CD14-positive monocyte (primary cell): ENCODE data around the gene TMEM187. TPM values are rescaled to one million over a fixed set of nuclear protein-coding genes. Genes with fewer than 3 reads are reported as not detected.

Experiments
- DNase-seq, 3 donors: peaks; one replicate each; pipeline ENCODE4 v3.0.0-alpha.2; 2011 to 2022
- H2AFZ ChIP-seq: 2 replicates; pipeline ENCODE4 v1.6.0; 2012; ENCODE audit warnings: mild to moderate bottlenecking, low read depth, low read length, inconsistent platforms; ENCODE audit not compliant: insufficient read depth, poor library complexity, severe bottlenecking
- H3K27ac ChIP-seq, 2 donors: 1 replicate in 1 of 2; 2 replicates in 1 of 2; pipeline ENCODE4 v1.5.1; 2012 to 2013; ENCODE audit warnings: low read length in 2 of 2, control low read depth in 1 of 2, inconsistent platforms in 1 of 2, low read depth in 1 of 2, mild to moderate bottlenecking in 1 of 2
- H3K27me3 ChIP-seq, 2 donors: one replicate each; pipeline versions ENCODE4 v1.6.0 to v1.6.1; 2011 to 2013; ENCODE audit warnings: low read length in 2 of 2; ENCODE audit not compliant: control insufficient read depth in 2 of 2, insufficient read depth in 2 of 2
- H3K36me3 ChIP-seq, 2 donors: replicated peaks in 1 of 2; 1 replicate in 1 of 2; 2 replicates in 1 of 2; pipeline versions ENCODE4 v1.5.1 to v1.6.1; 2012 to 2013; ENCODE audit warnings: low read length in 2 of 2, control low read depth in 1 of 2, inconsistent platforms in 1 of 2, mild to moderate bottlenecking in 1 of 2; ENCODE audit not compliant: insufficient read depth in 2 of 2, control insufficient read depth in 1 of 2
- H3K4me1 ChIP-seq, 2 donors: 1 replicate in 1 of 2; 2 replicates in 1 of 2; pipeline versions ENCODE4 v1.5.1 to v1.6.1; 2012 to 2013; ENCODE audit warnings: low read length in 2 of 2, control low read depth in 1 of 2, inconsistent platforms in 1 of 2, mild to moderate bottlenecking in 1 of 2, moderate library complexity in 1 of 2; ENCODE audit not compliant: insufficient read depth in 2 of 2, control insufficient read depth in 1 of 2
- H3K4me2 ChIP-seq: replicated peaks from 2 replicates; pipeline ENCODE3; 2012; ENCODE audit warnings: low read length, moderate library complexity, mild to moderate bottlenecking; ENCODE audit not compliant: poor library complexity, severe bottlenecking; ENCODE audit errors: extremely low read depth
- H3K4me3 ChIP-seq, 3 experiments: fragments of 200-600 bp in 1 of 3; sonication (generic) in 1 of 3; replicated peaks in 1 of 3; 1 replicate in 2 of 3; 2 replicates in 1 of 3; pipeline ENCODE4 v1.5.1; 2011 to 2013; ENCODE audit warnings: low read length in 3 of 3, mild to moderate bottlenecking in 3 of 3, control low read depth in 2 of 3, low read depth in 2 of 3, inconsistent platforms in 1 of 3, moderate library complexity in 1 of 3
- H3K79me2 ChIP-seq: 2 replicates; pipeline ENCODE4 v1.6.0; 2012; ENCODE audit warnings: mild to moderate bottlenecking, control low read depth, inconsistent platforms, low read length, moderate library complexity; ENCODE audit not compliant: insufficient read depth
- H3K9ac ChIP-seq: 2 replicates; pipeline ENCODE4 v1.6.0; 2017; ENCODE audit warnings: low read length, mild to moderate bottlenecking; ENCODE audit not compliant: insufficient read depth, poor library complexity, severe bottlenecking
- H3K9me3 ChIP-seq, 2 donors: replicated peaks in 1 of 2; 1 replicate in 1 of 2; 2 replicates in 1 of 2; pipeline versions ENCODE4 v1.5.1 to v1.6.1; 2012 to 2013; ENCODE audit warnings: low read length in 2 of 2, control low read depth in 1 of 2; ENCODE audit not compliant: control insufficient read depth in 1 of 2, insufficient read depth in 1 of 2
- H4K20me1 ChIP-seq: 2 replicates; pipeline ENCODE4 v1.6.0; 2012; ENCODE audit warnings: mild to moderate bottlenecking, low read length, control low read depth, moderate library complexity; ENCODE audit not compliant: insufficient read depth
- H3K27ac Mint-ChIP-seq, 7 donors: one replicate each; pipeline ENCODE4 v1.8.0; 2020; ENCODE audit warnings: mild to moderate bottlenecking in 7 of 7, mixed read lengths in 7 of 7, moderate library complexity in 6 of 7, inconsistent platforms in 2 of 7
- H3K27me3 Mint-ChIP-seq, 3 donors: one replicate each; pipeline ENCODE4 v1.8.0; 2021 to 2022; ENCODE audit warnings: low read depth in 3 of 3, mild to moderate bottlenecking in 3 of 3, mixed read lengths in 3 of 3, moderate library complexity in 3 of 3, inconsistent platforms in 1 of 3
- H3K36me3 Mint-ChIP-seq, 2 donors: one replicate each; pipeline ENCODE4 v1.8.0; 2020; ENCODE audit warnings: mixed read lengths in 2 of 2, inconsistent platforms in 1 of 2, mild to moderate bottlenecking in 1 of 2
- H3K4me1 Mint-ChIP-seq: one replicate; pipeline ENCODE4 v1.8.0; 2020; ENCODE audit warnings: mild to moderate bottlenecking, mixed read lengths
- H3K4me3 Mint-ChIP-seq, 2 donors: one replicate each; pipeline ENCODE4 v1.8.0; 2020; ENCODE audit warnings: mild to moderate bottlenecking in 2 of 2, mixed read lengths in 2 of 2, moderate library complexity in 1 of 2
- H3K9me3 Mint-ChIP-seq, 7 donors: one replicate each; pipeline ENCODE4 v1.8.0; 2020 to 2022; ENCODE audit warnings: mixed read lengths in 7 of 7, mild to moderate bottlenecking in 6 of 7, moderate library complexity in 6 of 7, inconsistent platforms in 2 of 7
- WGBS: methylation state at CpG from one replicate; pipeline ENCODE4 v1.1.5; 2013; ENCODE audit warnings: missing lambda C conversion rate; ENCODE audit not compliant: insufficient coverage; 5-methylcytosine and 5-hydroxymethylcytosine counted together
- intact Hi-C, 2 donors: fragments of 100-400 bp; cut with micrococcal nuclease; formaldehyde crosslinking; loops; one replicate each; pipeline versions ENCODE4 v1.15.0 to v1.15.1; 2023
- polyA plus RNA-seq, 3 donors: library from polyadenylated mRNA; depleted of rRNA in 1 of 3; unstranded in 2 of 3; stranded (reverse) in 1 of 3; fragments of 300-500 nt in 2 of 3; fragments of >200 nt in 1 of 3; fragmentation: Illumina TruSeq in 2 of 3; gene quantifications; 1 replicate in 2 of 3; 2 replicates in 1 of 3; pipeline ENCODE4 v1.2.3, GENCODE V29; 2012 to 2021
- TF ChIP-seq, protein P1 (sequence below): fragments of 200-600 bp; IDR thresholded peaks from one replicate; pipeline ENCODE4 v1.8.0; 2022; ENCODE audit warnings: antibody characterized with exemption, mild to moderate bottlenecking

Gene TMEM187
- polyA plus RNA-seq, 3 donors: 2.8 to 10.3 (median 4.9) TPM

DNA sequence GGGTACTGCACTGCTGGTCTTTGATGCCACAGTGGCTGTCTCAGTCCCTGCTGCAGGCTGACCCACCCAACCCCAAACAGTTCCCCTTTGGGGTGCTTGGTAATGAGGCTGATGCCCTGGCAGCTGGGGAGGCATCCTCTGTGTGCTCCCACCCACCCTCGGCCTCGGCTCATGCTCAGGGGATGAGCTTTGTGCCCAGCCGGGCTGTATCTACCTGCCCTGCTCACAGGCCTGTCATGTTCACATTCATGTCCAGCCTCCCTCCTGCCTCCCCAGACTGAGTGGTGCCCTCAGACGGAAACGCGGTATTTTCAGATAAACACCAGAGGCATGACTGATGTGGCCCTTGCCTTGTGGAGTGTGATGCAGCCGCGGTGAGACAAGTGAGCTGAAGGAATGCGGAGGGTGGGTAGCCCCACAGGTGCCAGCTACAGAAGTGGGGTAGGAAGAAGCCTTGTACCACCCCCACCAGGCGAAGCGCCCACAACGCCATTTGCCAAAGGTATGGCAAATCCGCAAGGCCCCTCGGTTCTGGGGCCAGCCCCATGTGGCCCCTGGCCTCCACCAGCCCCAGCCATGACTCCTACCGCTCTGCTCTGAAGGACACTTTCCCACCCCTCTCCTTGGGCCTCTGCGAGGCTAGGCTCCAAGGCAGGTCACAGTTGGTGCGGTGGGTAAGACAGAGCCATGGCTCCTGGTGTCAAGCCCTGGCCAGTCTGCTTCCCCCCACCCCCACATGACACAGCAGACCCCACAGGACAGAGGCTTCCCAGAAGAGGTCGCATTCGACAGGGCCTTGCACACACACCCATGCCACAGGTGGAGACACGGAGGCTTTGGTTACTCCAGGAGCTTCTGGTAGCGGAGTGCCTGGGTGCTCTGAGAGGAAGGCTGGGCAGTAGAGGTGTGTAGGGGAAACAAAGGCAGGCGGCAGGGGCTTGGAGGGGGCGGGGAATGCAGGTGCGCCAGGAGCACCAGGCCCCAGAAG, 26.3 kb upstream of the TMEM187 start:
- no peak overlapping the region for H3K9ac ChIP-seq
- 88% methylated on average over 3 of the region's 24 CpGs for WGBS

More for the DNA sequence above, 26.3 kb upstream of the TMEM187 start:
- no peaks in the 10 kb centered on the region for H3K27me3 ChIP-seq
- H3K79me2 ChIP-seq: peaks cover 28% of the 10 kb centered on the region
- H3K9me3 ChIP-seq: no peaks in the 10 kb centered on the region
- H3K4me3 ChIP-seq: no peak overlapping the region
- H3K36me3 ChIP-seq: peaks cover 28% of the 10 kb centered on the region in 2 donors
- Mint-ChIP-seq H3K27ac (peak overlapping the region in 2 of 7 donors; percentile 58 to 67), H3K4me3 (no peak overlapping the region), H3K27me3 (peaks cover 0 to 17% (median 0%) of the 10 kb centered on the region in 3 donors), H3K4me1 (peaks cover 39% of the 10 kb centered on the region), H3K9me3 (peaks cover 0 to 9% (median 0%) of the 10 kb centered on the region in 7 donors), H3K36me3 (peaks cover 22 to 36% of the 10 kb centered on the region in 2 donors)
- no peak overlapping the region for H3K4me2 ChIP-seq
- H3K4me1 ChIP-seq: peaks cover 42 to 63% of the 10 kb centered on the region in 2 donors
- peaks cover 65% of the 10 kb centered on the region for H4K20me1 ChIP-seq
- no peak overlapping the region for H2AFZ ChIP-seq
- intact Hi-C loops: no loop called here
- TF ChIP-seq, protein P1, sequence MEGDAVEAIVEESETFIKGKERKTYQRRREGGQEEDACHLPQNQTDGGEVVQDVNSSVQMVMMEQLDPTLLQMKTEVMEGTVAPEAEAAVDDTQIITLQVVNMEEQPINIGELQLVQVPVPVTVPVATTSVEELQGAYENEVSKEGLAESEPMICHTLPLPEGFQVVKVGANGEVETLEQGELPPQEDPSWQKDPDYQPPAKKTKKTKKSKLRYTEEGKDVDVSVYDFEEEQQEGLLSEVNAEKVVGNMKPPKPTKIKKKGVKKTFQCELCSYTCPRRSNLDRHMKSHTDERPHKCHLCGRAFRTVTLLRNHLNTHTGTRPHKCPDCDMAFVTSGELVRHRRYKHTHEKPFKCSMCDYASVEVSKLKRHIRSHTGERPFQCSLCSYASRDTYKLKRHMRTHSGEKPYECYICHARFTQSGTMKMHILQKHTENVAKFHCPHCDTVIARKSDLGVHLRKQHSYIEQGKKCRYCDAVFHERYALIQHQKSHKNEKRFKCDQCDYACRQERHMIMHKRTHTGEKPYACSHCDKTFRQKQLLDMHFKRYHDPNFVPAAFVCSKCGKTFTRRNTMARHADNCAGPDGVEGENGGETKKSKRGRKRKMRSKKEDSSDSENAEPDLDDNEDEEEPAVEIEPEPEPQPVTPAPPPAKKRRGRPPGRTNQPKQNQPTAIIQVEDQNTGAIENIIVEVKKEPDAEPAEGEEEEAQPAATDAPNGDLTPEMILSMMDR: no peak
- no peak for DNase-seq
- H3K27ac ChIP-seq: no peak overlapping the region
